Activated CD4-positive, alpha-beta T cell treated with anti-CD3 and anti-CD28 coated beads for 36 hours (primary cell): Measurements from ENCODE around the gene HAPLN2. TPM values are rescaled to one million over a fixed set of nuclear protein-coding genes. Genes with fewer than 3 reads are reported as not detected.
A peak's percentile ranks its signal among the peaks of the same experiment; 100 is the strongest.
"Not testable (repeated sequence)": the region's sequence is repeated elsewhere in the genome, so short reads cannot be mapped to it uniquely, and the experiment has no call there.

Experiments used
- ATAC-seq: fragments of 200-7000 bp; cut with Tn5 transposase; one replicate; pipeline ENCODE4 v1.10.0; 2021; ENCODE audit warnings: mild to moderate bottlenecking, moderate library complexity
- CTCF ChIA-PET: fragments of 350-600 bp; sonication (Branson Sonifier 250); formaldehyde crosslinking; loops from one replicate; lab custom pipeline; 2021; ENCODE audit warnings: antibody characterized with exemption; lab: Charles Lee
- POLR2A ChIA-PET: fragments of 350-600 bp; sonication (Branson Sonifier 250); formaldehyde crosslinking; loops from one replicate; lab custom pipeline; 2021; ENCODE audit warnings: antibody characterized with exemption, inconsistent platforms; lab: Charles Lee
- DNase-seq: peaks from one replicate; pipeline ENCODE4 v3.0.0-alpha.2; 2020
- H3K27ac Mint-ChIP-seq: one replicate; pipeline ENCODE4 v1.8.0; 2021; ENCODE audit warnings: mixed read lengths
- H3K27me3 Mint-ChIP-seq: one replicate; pipeline ENCODE4 v1.8.0; 2021; ENCODE audit warnings: mixed read lengths
- H3K36me3 Mint-ChIP-seq: one replicate; pipeline ENCODE4 v1.8.0; 2021; ENCODE audit warnings: low read depth, mixed read lengths
- H3K4me1 Mint-ChIP-seq: one replicate; pipeline ENCODE4 v1.8.0; 2021; ENCODE audit warnings: mixed read lengths
- H3K4me3 Mint-ChIP-seq: one replicate; pipeline ENCODE4 v1.8.0; 2021; ENCODE audit warnings: mild to moderate bottlenecking, moderate library complexity, mixed read lengths
- H3K9me3 Mint-ChIP-seq: one replicate; pipeline ENCODE4 v1.8.0; 2021; ENCODE audit warnings: low read depth, mixed read lengths
- intact Hi-C, 2 experiments: fragments of 100-400 bp; cut with DNase I in 1 of 2; cut with micrococcal nuclease in 1 of 2; formaldehyde crosslinking; loops; one replicate each; pipeline versions ENCODE4 v1.14.2 to v1.15.1; 2022 to 2024; cut with DNase I, micrococcal nuclease
- total RNA-seq, 2 experiments: library from RNA; stranded (reverse); gene quantifications; one replicate each; pipeline ENCODE4 v1.2.3, GENCODE V29; 2021

Gene HAPLN2
- total RNA-seq, 2 experiments from 2014 or later, result 0.34 TPM; not detected in 1

- ChIA-PET CTCF (interaction anchor here (0.6 to 3.4 kb wide), 20 partner anchors 9 to 367 kb away, joined by 3 to 19 read pairs (median 4); partner anchors contain the start of genes GPATCH4 and NAXE), POLR2A (interaction anchor here (0.6 to 1.7 kb wide), 2 partner anchors 9 to 186 kb away, joined by 3 to 6 read pairs; no protein-coding TSS in a partner anchor)
- intact Hi-C loops, result loop anchor here in 1 of 2 experiments (5.0 kb wide), 1 partner anchor 100 kb away; no protein-coding TSS in a partner anchor
- H3K36me3 Mint-ChIP-seq, result peaks cover 1% of the 10 kb centered on the region
- DNase-seq, result peak; percentile 71
- H3K9me3 Mint-ChIP-seq, result no peaks in the 10 kb centered on the region
- ATAC-seq, result peak; percentile 82
- H3K4me1 Mint-ChIP-seq, result peaks cover 27% of the 10 kb centered on the region
- H3K27me3 Mint-ChIP-seq, result no peaks in the 10 kb centered on the region
- peak overlapping the region; percentile 88 for H3K27ac Mint-ChIP-seq
- H3K4me3 Mint-ChIP-seq, result peak overlapping the region; percentile 74
Observed at GRCh38 chr1:156582388-156583017, 36.7 kb upstream of the HAPLN2 start.

- Mint-ChIP-seq H3K27ac (peak overlapping the region; percentile 51), H3K36me3 (peaks cover 1% of the 10 kb centered on the region), H3K4me3 (peak overlapping the region; percentile 74), H3K27me3 (no peaks in the 10 kb centered on the region), H3K4me1 (peaks cover 27% of the 10 kb centered on the region), H3K9me3 (no peaks in the 10 kb centered on the region)
- ChIA-PET POLR2A (no interaction called here), CTCF (interaction anchor here (0.9 to 1.9 kb wide), 3 partner anchors 9 to 138 kb away, joined by 3 to 4 read pairs (median 4); no protein-coding TSS in a partner anchor)
- ATAC-seq (peak; percentile 43), DNase-seq (peak; percentile 88)
- intact Hi-C loops, result loop anchor here (1.0 to 5.0 kb wide), 4 partner anchors 24 to 128 kb away; no protein-coding TSS in a partner anchor
Observed at GRCh38 chr1:156583821-156584622, 35.2 kb upstream of the HAPLN2 start.

GRCh38 chr1:156584813-156585212 is 34.4 kb upstream of the HAPLN2 start:
- peaks cover 1% of the 10 kb centered on the region for H3K36me3 Mint-ChIP-seq
- CTCF ChIA-PET, result interaction anchor here (0.5 to 1.9 kb wide), 6 partner anchors 8 to 139 kb away, joined by 3 to 7 read pairs (median 4); no protein-coding TSS in a partner anchor
- DNase-seq, result no peak

GRCh38 chr1:156586323-156586722 is 32.9 kb upstream of the HAPLN2 start:
- ChIA-PET CTCF (interaction anchor here (1.2 to 1.6 kb wide), 5 partner anchors 13 to 201 kb away, joined by 3 to 7 read pairs (median 5); no protein-coding TSS in a partner anchor), POLR2A (no interaction called here)
- Mint-ChIP-seq H3K36me3 (peaks cover 1% of the 10 kb centered on the region), H3K4me1 (peaks cover 32% of the 10 kb centered on the region), H3K27me3 (no peaks in the 10 kb centered on the region), H3K4me3 (no peak overlapping the region), H3K27ac (no peak overlapping the region), H3K9me3 (no peaks in the 10 kb centered on the region)
- DNase-seq (no peak), ATAC-seq (no peak)
- intact Hi-C loops, result no loop called here

More at GRCh38 chr1:156584813-156585212, 34.4 kb upstream of the HAPLN2 start:
- Mint-ChIP-seq H3K4me3 (no peak overlapping the region), H3K4me1 (peaks cover 27% of the 10 kb centered on the region), H3K27ac (no peak overlapping the region), H3K9me3 (no peaks in the 10 kb centered on the region), H3K27me3 (no peaks in the 10 kb centered on the region)
- POLR2A ChIA-PET, result no interaction called here
- ATAC-seq, result no peak
- intact Hi-C loops, result loop anchor here (1.0 to 5.0 kb wide), 4 partner anchors 23 to 129 kb away; no protein-coding TSS in a partner anchor

GRCh38 chr1:156586892-156587477 is 32.2 kb upstream of the HAPLN2 start:
- POLR2A ChIA-PET, result no interaction called here
- intact Hi-C loops, result no loop called here
- no peaks in the 10 kb centered on the region for H3K9me3 Mint-ChIP-seq
- H3K27me3 Mint-ChIP-seq, result no peaks in the 10 kb centered on the region
- no peak for DNase-seq
- H3K4me3 Mint-ChIP-seq, result no peak overlapping the region
- ATAC-seq, result no peak
- H3K4me1 Mint-ChIP-seq, result peaks cover 29% of the 10 kb centered on the region
- H3K27ac Mint-ChIP-seq, result no peak overlapping the region
- CTCF ChIA-PET, result interaction anchor here (0.7 to 1.6 kb wide), 6 partner anchors 12 to 201 kb away, joined by 3 to 5 read pairs (median 4); no protein-coding TSS in a partner anchor
- H3K36me3 Mint-ChIP-seq, result peaks cover 1% of the 10 kb centered on the region

- intact Hi-C loops, H3K27ac Mint-ChIP-seq, H3K9me3 Mint-ChIP-seq, DNase-seq, POLR2A ChIA-PET, ATAC-seq, H3K36me3 Mint-ChIP-seq, H3K27me3 Mint-ChIP-seq, H3K4me3 Mint-ChIP-seq: not testable (repeated sequence)
- CTCF ChIA-PET, result interaction anchor here (0.7 to 1.5 kb wide), 4 partner anchors 10 to 107 kb away, joined by 3 to 8 read pairs (median 4); partner anchors contain the start of gene GPATCH4
- peaks cover 29% of the 10 kb centered on the region for H3K4me1 Mint-ChIP-seq
Observed at GRCh38 chr1:156587927-156588326, 31.3 kb upstream of the HAPLN2 start.

- DNase-seq, result no peak
- Mint-ChIP-seq H3K4me3 (no peak overlapping the region), H3K27me3 (no peaks in the 10 kb centered on the region), H3K9me3 (no peaks in the 10 kb centered on the region), H3K36me3 (peaks cover 12% of the 10 kb centered on the region), H3K27ac (no peak overlapping the region), H3K4me1 (peaks cover 24% of the 10 kb centered on the region)
- no peak for ATAC-seq
- ChIA-PET CTCF (interaction anchor here (0.6 to 1.6 kb wide), 4 partner anchors 15 to 132 kb away, joined by 3 to 8 read pairs (median 4); no protein-coding TSS in a partner anchor), POLR2A (interaction anchor here (0.6 kb wide), 1 partner anchor 99 kb away, joined by 6 read pairs; no protein-coding TSS in a partner anchor)
- intact Hi-C loops, result no loop called here
Observed at GRCh38 chr1:156589546-156589945, 29.7 kb upstream of the HAPLN2 start.

GRCh38 chr1:156590326-156591180 is 28.7 kb upstream of the HAPLN2 start:
- Mint-ChIP-seq H3K27ac (peak overlapping the region; percentile 93), H3K36me3 (peaks cover 20% of the 10 kb centered on the region), H3K4me3 (peak overlapping the region; percentile 80), H3K4me1 (peaks cover 24% of the 10 kb centered on the region), H3K9me3 (no peaks in the 10 kb centered on the region), H3K27me3 (no peaks in the 10 kb centered on the region)
- POLR2A ChIA-PET, result interaction anchor here (0.6 to 1.4 kb wide), 5 partner anchors 8 to 100 kb away, joined by 3 to 6 read pairs (median 4); partner anchors contain the start of gene GPATCH4
- intact Hi-C loops, result loop anchor here (1.0 to 5.0 kb wide), 4 partner anchors 11 to 134 kb away; partner anchors contain the start of gene GPATCH4 (in 1 of the 2)
- CTCF ChIA-PET, result interaction anchor here (0.5 to 2.4 kb wide), 13 partner anchors 9 to 397 kb away, joined by 3 to 19 read pairs (median 5); partner anchors contain the start of gene GPATCH4
- DNase-seq (no peak), ATAC-seq (no peak)

GRCh38 chr1:156591181-156591431 is 28.1 kb upstream of the HAPLN2 start:
- no peaks in the 10 kb centered on the region for H3K27me3 Mint-ChIP-seq
- intact Hi-C loops, result loop anchor here (1.0 to 5.0 kb wide), 4 partner anchors 10 to 134 kb away; partner anchors contain the start of gene GPATCH4 (in 1 of the 2)
- H3K27ac Mint-ChIP-seq, result peak overlapping the region; percentile 93
- ATAC-seq (peak; percentile 32), DNase-seq (no peak)
- POLR2A ChIA-PET, result interaction anchor here (0.9 to 1.4 kb wide), 5 partner anchors 9 to 206 kb away, joined by 3 to 6 read pairs (median 3); partner anchors contain the start of gene GPATCH4
- H3K36me3 Mint-ChIP-seq, result peaks cover 22% of the 10 kb centered on the region
- CTCF ChIA-PET, result interaction anchor here (0.5 to 2.4 kb wide), 15 partner anchors 9 to 398 kb away, joined by 3 to 19 read pairs (median 5); partner anchors contain the start of gene GPATCH4
- no peaks in the 10 kb centered on the region for H3K9me3 Mint-ChIP-seq
- peaks cover 24% of the 10 kb centered on the region for H3K4me1 Mint-ChIP-seq
- peak overlapping the region; percentile 80 for H3K4me3 Mint-ChIP-seq
